Activated CD4-positive, alpha-beta T cell treated with anti-CD3 and anti-CD28 coated beads, Interleukin-10, Interleukin-2, amounts not matched to agents 100 ng/mL and 50 ng/mL, durations not matched to agents 16 hours and 8 hours (primary cell): ENCODE data around the gene ALCAM.
"Not testable (repeated sequence)": the region's sequence is repeated elsewhere in the genome, so short reads cannot be mapped to it uniquely, and the experiment has no call there.

ENCODE experiments used
- DNase-seq: peaks from one replicate; pipeline ENCODE4 v3.0.0-alpha.2; 2020

The ALCAM gene

GRCh38 chr3:105537371-105538080 is 170.8 kb downstream of the ALCAM start:
- no peak for DNase-seq

DNA sequence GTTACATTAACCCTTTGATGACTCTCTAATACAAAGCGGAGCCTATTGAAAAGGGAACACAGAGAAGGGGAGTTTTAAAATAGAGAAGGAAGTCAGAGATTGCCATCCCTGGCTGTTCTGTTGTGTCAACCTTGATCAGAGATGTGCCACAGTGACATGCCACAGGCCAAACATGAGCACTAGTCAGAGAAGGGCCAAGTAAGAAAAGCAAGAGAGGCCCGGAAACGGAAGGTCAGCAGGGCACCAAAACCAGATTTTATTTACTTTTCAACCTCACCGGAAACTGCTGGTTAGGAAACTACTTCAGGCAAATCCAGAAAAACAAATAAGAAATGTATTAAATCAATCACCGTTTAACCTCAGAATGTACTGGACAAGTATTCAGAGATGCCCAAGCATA is 171.8 kb downstream of the ALCAM start:
- no peak for DNase-seq

DNA sequence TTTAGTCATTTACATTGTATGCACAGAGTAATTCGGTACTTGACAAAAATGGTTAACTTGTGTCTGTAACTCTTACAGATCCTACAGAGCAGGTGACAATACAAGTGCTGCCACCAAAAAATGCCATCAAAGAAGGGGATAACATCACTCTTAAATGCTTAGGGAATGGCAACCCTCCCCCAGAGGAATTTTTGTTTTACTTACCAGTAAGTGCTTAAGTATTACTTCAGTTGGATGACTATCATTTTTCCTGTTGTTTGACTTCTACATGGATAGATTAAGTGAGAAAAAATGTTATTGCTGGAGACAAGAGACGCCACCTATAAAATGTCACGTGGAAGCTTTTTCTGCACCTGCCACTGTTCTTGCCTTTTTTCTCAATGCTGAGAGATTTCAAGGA is 173.2 kb downstream of the ALCAM start:
- DNase-seq, result no peak

- DNase-seq, result no peak
Observed at GRCh38 chr3:105542282-105543019, 175.7 kb downstream of the ALCAM start.

DNA sequence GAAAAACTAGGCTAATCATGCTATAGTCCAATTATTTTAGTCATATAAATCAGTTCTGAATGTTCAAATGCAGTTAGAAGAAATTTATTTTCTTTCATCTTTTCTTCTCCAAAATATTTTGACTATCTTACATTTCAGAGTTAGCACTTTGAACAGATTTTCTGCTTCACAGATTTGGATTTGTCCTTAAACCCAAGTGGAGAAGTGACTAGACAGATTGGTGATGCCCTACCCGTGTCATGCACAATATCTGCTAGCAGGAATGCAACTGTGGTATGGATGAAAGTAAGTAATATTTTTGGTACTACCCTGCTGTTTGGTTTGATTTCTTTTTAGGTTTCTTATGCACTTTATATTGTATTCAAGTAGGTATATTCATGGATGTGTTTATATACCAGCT is 178.3 kb downstream of the ALCAM start:
- no peak for DNase-seq

DNA sequence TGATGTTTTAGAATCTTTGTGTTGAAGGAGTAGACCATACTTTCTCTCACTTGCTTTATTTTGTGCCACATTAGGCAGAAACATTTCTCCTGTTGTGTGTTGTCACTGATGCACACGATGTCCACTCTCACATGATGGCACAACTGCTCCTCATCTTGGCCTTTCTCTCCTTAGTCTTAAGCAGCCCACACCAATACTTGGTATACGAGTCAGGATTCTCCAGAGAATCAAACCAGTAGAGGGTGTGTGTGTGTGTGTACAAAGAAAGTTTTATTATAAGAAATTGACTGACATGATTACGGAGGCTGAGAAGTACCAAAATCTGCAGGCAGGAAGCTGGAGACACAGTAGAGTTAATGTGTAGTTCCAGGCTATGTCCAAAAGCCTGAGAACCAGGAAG is 187.1 kb downstream of the ALCAM start:
- no peak for DNase-seq

GRCh38 chr3:105555206-105555605 is 188.5 kb downstream of the ALCAM start:
- DNase-seq, result no peak

GRCh38 chr3:105559856-105560255 is 193.1 kb downstream of the ALCAM start:
- DNase-seq, result no peak

GRCh38 chr3:105561876-105562275 is 195.2 kb downstream of the ALCAM start:
- DNase-seq, result no peak

DNA sequence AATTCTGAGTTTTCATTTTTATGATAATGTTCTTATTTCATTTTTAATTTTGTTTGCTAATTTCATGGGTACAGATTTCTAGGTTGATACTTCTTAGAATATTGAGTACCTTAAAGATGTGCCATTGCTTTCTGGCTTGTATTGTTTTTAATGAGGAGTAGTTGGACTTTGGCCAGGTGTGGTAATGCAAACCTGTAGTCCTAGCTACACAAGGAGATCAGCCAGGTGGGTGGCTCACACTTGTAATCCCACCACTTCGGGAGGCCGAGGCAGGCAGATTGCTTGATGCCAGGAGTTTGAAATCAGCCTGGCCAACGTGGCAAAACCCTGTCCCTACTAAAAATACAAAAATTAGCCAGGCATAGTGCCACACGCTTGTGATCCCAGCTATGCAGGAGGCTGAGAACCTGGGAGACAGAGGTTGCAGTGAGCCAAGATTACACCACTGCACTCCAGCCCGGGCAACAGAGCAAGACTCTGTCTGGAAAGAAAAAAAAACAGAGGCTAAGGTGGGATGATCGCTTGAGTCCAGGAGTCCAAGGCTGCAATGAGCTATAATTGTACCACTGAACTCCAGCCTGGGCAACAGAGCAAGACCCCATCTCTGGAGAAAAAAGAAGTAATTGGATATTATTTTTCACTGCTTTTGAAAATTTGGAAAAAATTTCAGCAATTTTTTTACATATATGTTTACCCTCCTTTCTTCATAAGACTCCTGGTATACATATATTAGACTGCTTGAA is 198.0 kb downstream of the ALCAM start:
- DNase-seq, result no peak

DNA sequence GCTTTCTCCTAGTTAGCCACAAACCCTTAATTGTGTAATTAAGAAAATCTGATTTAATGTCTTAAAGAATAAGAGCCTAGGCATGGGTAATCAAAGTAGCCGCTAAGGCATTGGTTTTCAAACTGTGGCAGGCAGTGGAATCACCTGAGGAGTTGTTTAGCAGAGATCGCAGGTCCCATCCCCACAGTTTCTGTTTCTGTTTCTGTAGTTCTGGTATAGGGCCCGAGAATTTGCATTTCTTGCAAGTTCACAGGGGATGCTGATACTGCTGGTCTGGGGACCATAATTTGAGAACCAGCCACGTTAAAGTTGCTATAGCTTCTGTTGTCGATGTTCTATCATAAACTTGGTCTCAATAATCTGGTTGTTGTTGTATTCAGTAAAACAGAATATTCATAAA is 204.3 kb downstream of the ALCAM start:
- no peak for DNase-seq

DNA sequence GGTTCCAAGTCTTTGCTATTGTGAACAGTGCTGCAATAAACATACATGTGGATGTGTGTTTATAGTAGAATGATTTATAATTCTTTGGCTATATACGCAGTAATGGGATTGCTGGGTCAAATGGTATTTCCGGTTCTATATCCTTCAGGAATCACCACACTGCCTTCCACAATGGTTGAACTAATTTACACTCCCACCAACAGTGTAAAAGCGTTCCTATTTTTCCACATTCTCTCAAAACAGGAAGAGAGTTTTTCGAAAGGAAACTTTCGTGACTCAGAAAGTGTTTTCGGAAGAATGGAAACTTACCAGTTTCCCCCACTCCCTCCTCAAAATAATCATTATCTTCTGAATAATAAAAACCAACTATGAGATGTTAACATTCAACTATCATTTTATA is 205.8 kb downstream of the ALCAM start:
- no peak for DNase-seq

GRCh38 chr3:105579439-105579838 is 212.7 kb downstream of the ALCAM start:
- DNase-seq, result no peak

GRCh38 chr3:105580296-105580965 is 213.7 kb downstream of the ALCAM start:
- no peak for DNase-seq

- DNase-seq, result no peak
Observed at GRCh38 chr3:105582015-105582414, 215.3 kb downstream of the ALCAM start.

GRCh38 chr3:105584003-105584790 is 217.5 kb downstream of the ALCAM start:
- DNase-seq, result no peak

DNA sequence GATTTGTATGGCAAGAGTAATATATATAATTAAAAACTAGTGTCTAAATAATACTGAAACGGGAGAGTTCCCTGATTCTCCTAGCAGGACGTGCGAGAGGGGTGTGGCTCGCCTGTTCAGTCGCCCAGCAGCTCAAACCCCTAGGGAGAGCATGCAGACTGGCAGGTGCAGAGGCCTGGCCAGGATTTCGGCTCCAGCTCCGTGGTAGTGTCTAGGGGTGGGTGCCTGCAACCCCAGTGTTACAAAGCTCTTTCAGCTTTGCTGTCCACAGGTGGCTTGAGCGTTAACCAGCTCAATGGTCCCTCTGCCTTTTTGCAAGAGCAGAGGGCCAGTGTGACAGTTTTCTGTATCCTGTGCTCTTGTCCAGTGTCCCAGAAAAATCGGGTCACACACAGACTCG is 226.6 kb downstream of the ALCAM start:
- DNase-seq, result no peak

- DNase-seq, result no peak
Observed at GRCh38 chr3:105594219-105594618, 227.5 kb downstream of the ALCAM start.

DNA sequence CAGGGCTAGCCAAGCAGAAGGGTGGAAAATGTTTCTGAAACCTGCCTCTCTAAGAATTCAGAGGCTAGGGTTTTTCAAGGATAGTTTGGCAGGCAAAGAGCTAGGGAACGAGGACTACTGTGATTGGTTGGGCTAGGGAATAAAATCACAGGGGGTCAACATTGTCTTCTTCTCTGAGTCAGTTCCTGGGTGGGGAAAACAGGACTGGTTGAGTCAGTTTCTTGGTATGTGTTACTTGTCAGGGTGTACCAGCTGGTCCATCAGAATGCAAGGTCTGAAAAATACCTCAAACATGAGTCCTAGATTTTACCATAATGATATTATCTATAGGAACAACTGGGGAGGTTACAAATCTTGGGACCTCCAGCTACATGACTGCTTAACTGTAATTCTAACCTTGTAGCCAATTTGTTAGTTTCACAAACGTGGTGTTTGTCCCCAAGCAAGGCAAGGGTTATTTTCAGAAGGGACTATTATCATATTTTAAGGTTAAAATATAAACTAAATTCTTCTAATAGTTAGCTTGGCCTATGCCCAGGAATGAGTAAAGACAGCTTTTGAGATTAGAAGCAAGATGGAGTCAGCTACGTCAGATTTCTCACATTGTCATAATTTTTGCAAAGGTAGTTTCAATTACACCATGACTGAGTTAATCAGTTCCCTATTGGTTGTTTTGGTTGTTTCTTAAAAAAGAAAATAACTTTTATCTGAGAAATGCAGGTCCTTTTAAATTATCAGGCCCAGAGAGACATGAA is 231.5 kb downstream of the ALCAM start:
- DNase-seq, result no peak

- DNase-seq, result no peak
Observed at GRCh38 chr3:105599350-105599749, 232.6 kb downstream of the ALCAM start.

DNA sequence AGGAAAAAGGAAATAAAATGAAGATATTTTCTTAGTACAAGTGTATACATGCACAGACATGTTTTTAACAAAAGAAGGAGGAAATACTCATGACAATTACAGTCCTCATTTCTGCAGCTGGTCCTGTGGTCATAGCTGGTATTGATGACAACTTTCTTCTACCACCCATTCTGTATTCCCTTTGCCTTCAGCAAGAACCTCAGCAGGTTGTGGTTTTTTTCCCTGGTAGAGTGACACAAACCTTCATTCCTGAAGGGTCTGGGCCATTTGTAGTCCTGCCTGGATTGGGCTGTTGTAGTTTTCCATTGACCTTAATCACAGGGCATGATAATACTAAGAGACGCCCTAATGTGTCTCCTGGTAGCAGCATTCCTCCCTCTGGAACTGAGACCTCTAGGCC is 235.0 kb downstream of the ALCAM start:
- not testable (repeated sequence) for DNase-seq

GRCh38 chr3:105602286-105602685 is 235.6 kb downstream of the ALCAM start:
- not testable (repeated sequence) for DNase-seq
